ENCODE results near the gene FANCC. TPM values are rescaled to one million over a fixed set of nuclear protein-coding genes. Genes with fewer than 3 reads are reported as not detected.

Gene FANCC
- total and polyA plus RNA-seq, 2 of the 8 experiments (the other 6 are each of a cell fraction or from before 2014, with no cell fraction given), result 7.8 to 15.2 TPM

DNA sequence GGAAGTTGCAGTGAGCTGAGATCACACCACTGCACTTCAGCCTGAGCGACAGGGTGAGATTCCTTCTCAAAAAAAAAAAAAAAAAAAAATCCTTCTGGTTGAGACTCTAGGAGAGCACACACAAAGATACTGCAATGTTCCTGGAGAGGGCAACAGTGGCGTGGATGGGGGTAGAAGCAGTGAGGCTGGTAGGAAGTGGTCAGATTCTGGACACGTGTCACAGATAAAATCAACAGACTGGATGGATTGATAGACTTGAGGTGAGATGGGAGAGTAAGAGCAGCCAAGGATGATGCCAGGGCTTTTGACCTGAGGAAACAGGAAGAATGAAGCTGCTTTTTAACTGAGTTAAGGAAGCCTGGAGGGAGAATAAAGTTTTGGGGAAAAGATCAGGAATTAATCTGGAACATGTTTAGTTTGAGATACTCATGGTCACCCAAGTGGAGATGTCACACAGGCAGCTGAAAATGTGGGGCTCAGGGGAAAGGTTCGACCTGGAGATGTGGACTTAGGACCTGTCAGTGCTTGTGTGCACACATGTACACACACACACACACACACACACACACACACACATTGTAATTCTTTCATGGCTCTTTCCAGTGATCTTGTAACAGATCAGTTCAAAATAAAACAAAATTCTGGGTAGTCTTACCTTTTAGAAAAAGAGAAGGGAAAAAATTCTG, 88.1 kb downstream of the FANCC start:
- no peak overlapping the region for H2BK20ac ChIP-seq (ENCODE audit: low read length)
- FAIRE-seq (no peak), DNase-seq (ENCODE audit: low read depth in 1 of 2, low spot score in 2 of 2) (no peak)
- no peak overlapping the region for H2BK120ac ChIP-seq (replicated peaks; ENCODE audit: low read depth, low read length)
- H3K4me3 ChIP-seq (ENCODE audit: extremely low read depth in 1 of 4, insufficient read depth in 2 of 4, low read depth in 3 of 4, low read length in 4 of 4), result no peak overlapping the region
- H2AFZ ChIP-seq (ENCODE audit: low read length), result no peak overlapping the region
- no peak overlapping the region for H4K8ac ChIP-seq (ENCODE audit: extremely low read depth, insufficient read depth, low read length)
- H2BK15ac ChIP-seq (ENCODE audit: low read length), result no peak overlapping the region
- no peak overlapping the region for H2BK5ac ChIP-seq (ENCODE audit: low read depth, low read length)
- no peaks in the 10 kb centered on the region for H3K9me3 ChIP-seq (ENCODE audit: insufficient read depth in 2 of 2, low read depth in 1 of 2, low read length in 1 of 2)
- H3K79me2 ChIP-seq (ENCODE audit: control insufficient read depth in 1 of 2, insufficient read depth in 2 of 2, low read length in 2 of 2), result no peaks in the 10 kb centered on the region
- H3K14ac ChIP-seq (ENCODE audit: insufficient read length), result no peak overlapping the region
- H4K20me1 ChIP-seq (replicated peaks in 1 of 2; ENCODE audit: control insufficient read depth in 1 of 2, insufficient read depth in 2 of 2, low read length in 2 of 2), result no peaks in the 10 kb centered on the region
- ChIA-PET POLR2A (ENCODE audit: partially characterized antibody) (no interaction called here), CTCF (ENCODE audit: partially characterized antibody) (interaction anchor here (0.6 to 1.7 kb wide), 4 partner anchors 37 to 271 kb away, joined by 3 to 7 read pairs (median 4); no protein-coding TSS in a partner anchor)
- H4K5ac ChIP-seq (ENCODE audit: insufficient read length, low read depth, low read length), result no peak overlapping the region
- H3K4me1 ChIP-seq (replicated peaks in 1 of 4; ENCODE audit: control insufficient read depth in 3 of 4, insufficient read depth in 4 of 4, low read length in 3 of 4), result peaks cover 0 to 2% (median under 1%) of the 10 kb centered on the region in 4 experiments; a peak in 3 of 7 replicates
- H3K4ac ChIP-seq (replicated peaks; ENCODE audit: insufficient read length, low read depth, low read length), result no peak overlapping the region
- H3K23ac ChIP-seq (ENCODE audit: insufficient read length), result no peak overlapping the region
- H3K23me2 ChIP-seq (ENCODE audit: low read depth, low read length), result no peaks in the 10 kb centered on the region
- no peaks in the 10 kb centered on the region for H3K36me3 ChIP-seq (ENCODE audit: control insufficient read depth in 2 of 4, insufficient read depth in 4 of 4, low read length in 3 of 4)
- H3K9ac ChIP-seq (replicated peaks in 1 of 4; ENCODE audit: extremely low read depth in 1 of 4, low read depth in 3 of 4, low read length in 3 of 4), result no peak overlapping the region
- no peaks in the 10 kb centered on the region for H3K79me1 ChIP-seq (ENCODE audit: low read depth, low read length)
- no peak overlapping the region for H3K18ac ChIP-seq (ENCODE audit: extremely low read depth, low read length)
- no peak overlapping the region for H2AK5ac ChIP-seq (ENCODE audit: low read depth, low read length)
- 93% methylated on average over 4 of the region's 4 CpGs; no CpG with 5 or more reads in 1 of the 2 experiments for WGBS, 2 experiments (ENCODE audit: extremely low coverage in 1 of 2, insufficient coverage in 1 of 2, insufficient read length in 1 of 2, insufficient replicate concordance in 2 of 2, low coverage in 1 of 2, low lambda C conversion rate in 2 of 2, missing lambda C conversion rate in 1 of 2)
- no peak overlapping the region for H3K56ac ChIP-seq (replicated peaks; ENCODE audit: insufficient read length, low read depth, low read length)
- no peak overlapping the region for H2BK12ac ChIP-seq (ENCODE audit: low read depth, low read length)
- H3K27ac ChIP-seq (ENCODE audit: low read depth, low read length), result no peak overlapping the region
- no peaks in the 10 kb centered on the region for H3K27me3 ChIP-seq (replicated peaks in 1 of 4; ENCODE audit: control insufficient read depth in 3 of 4, extremely low read depth in 1 of 4, insufficient read depth in 3 of 4, low read length in 3 of 4)
- H3K4me2 ChIP-seq (ENCODE audit: insufficient read depth in 1 of 2, low read depth in 2 of 2, low read length in 2 of 2), result no peak overlapping the region
- H4K91ac ChIP-seq (replicated peaks; ENCODE audit: insufficient read length, low read length), result no peak overlapping the region
- TF ChIP-seq BACH1 (IDR thresholded peaks at IDR 0.05; ENCODE audit: low read length) (no peak), CBX5 (IDR thresholded peaks at IDR 0.05; ENCODE audit: low read depth, low read length) (no peak), POU5F1 (IDR thresholded peaks at IDR 0.05; ENCODE audit: low read depth, low read length) (no peak), RNF2 (IDR thresholded peaks at IDR 0.05; ENCODE audit: borderline replicate concordance, low read depth, low read length, missing control alignments, poor library complexity, severe bottlenecking) (no peak), GABPA (IDR thresholded peaks at IDR 0.05; ENCODE audit: borderline replicate concordance, insufficient read depth, low read length) (no peak), CEBPB (IDR thresholded peaks at IDR 0.05; ENCODE audit: low read depth, low read length) (no peak), FOSL1 (IDR thresholded peaks at IDR 0.05; ENCODE audit: insufficient read depth, low read depth, low read length) (no peak), EZH2 (IDR thresholded peaks at IDR 0.05; ENCODE audit: low read depth, low read length, severe bottlenecking) (no peak), POLR2AphosphoS5 (IDR thresholded peaks at IDR 0.05; ENCODE audit: low read depth, low read length) (no peak), NANOG (IDR thresholded peaks at IDR 0.05; ENCODE audit: insufficient read depth, low read depth, low read length, poor library complexity, severe bottlenecking) (no peak)
- TF ChIP-seq, protein P1, sequence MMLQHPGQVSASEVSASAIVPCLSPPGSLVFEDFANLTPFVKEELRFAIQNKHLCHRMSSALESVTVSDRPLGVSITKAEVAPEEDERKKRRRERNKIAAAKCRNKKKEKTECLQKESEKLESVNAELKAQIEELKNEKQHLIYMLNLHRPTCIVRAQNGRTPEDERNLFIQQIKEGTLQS (IDR thresholded peaks at IDR 0.05; ENCODE audit: insufficient read depth, low read depth, low read length), result no peak
